CD4-positive, alpha-beta T cell treated with Interleukin-17A for 4 hours (primary cell): ENCODE measurements around the gene PTK6.
"Not testable (repeated sequence)": the region's sequence is repeated elsewhere in the genome, so short reads cannot be mapped to it uniquely, and the experiment has no call there.

Experiments
- DNase-seq: peaks from one replicate; pipeline ENCODE4 v3.0.0-alpha.2; 2020; ENCODE audit warnings: mixed read lengths

Gene PTK6

DNA sequence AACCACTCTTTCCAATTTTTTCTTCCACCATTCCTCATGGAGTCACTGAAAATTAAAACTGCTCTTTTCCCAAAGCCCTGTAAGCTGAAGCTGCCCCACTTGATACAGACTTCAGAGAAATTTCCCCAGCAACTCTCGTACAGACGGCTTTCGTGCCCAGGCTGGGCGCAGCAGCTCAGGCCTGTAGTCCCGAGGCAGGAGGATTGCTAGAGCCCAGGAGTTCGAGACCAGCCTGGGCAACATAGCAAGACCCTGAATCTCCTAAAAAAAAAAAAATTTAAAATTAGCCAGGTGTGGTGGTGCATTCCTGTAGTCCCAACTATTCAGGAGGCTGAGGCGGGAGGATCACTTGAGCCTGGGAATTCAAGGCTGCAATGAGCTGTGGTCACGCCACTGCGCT lies 10.0 kb downstream of the PTK6 start:
- DNase-seq, result no peak

DNA sequence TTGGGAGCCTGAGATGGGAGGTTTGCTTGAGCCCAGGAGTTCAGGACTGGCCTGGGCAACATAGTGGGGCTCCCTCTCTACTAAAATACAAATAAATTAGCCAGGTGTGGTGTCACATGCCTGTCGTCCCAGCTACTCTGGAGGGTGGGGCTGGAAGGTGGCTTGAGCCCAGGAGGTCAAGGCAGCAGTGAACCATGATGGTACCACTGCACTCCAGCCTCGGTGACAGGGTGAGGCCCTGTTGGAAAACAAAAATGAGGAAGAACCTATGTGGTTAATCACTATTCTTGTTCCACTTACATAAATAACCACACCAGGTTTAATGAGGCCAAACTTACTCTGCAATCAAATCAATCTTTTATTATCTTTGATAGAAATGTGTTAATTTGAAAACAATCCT lies 11.2 kb downstream of the PTK6 start:
- no peak for DNase-seq

DNA sequence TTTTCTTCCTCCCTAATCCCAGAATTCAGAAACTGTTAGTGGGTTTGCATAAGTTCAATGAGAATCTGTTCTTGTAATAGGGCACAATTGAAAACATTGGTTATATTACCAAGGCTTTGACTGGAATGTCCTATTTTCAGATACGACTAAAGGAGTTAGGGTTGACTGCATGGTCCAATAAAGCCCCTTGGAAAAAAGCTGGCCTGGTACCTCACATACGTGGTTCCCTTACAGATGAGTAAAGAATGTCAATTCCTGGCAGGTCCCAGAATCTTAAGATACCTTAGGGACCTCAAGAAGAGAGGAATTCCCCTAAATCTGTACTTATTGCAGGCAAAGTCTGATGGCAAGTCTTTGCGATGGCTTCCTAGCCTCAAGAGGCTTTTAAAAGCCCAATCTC lies 12.0 kb downstream of the PTK6 start:
- DNase-seq, result no peak

DNA sequence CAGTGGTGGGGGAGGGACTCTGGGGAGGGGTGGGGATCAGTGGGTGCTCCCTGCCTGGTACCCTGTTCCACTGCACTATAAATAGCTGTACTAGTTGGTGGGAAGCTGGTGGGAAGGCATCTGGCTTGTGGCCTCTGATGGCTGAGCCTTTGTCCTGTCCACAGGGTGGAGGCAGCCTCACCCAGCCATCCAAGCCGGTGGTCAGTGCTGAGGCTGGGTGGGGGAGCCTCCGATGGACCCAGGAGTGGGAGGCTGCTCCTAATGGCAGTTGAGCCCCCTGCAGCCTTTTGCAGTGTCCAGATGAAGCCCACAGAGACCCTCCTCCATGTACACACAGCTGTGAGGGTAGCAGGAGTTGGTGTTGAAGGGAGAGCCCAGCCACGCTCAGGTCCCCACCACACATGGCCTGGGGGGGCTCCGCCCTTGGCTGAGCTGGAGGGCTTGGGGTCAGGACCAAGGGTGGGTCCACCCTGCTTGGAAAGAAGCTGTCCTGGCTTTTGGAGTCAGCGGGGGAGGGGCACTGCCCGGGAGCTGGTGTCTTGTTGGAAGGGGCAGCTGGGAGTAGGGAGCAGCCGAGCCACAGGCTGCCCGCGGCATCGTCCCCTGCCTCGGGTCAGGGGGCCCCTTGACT lies 14.1 kb downstream of the PTK6 start:
- no peak for DNase-seq

DNA sequence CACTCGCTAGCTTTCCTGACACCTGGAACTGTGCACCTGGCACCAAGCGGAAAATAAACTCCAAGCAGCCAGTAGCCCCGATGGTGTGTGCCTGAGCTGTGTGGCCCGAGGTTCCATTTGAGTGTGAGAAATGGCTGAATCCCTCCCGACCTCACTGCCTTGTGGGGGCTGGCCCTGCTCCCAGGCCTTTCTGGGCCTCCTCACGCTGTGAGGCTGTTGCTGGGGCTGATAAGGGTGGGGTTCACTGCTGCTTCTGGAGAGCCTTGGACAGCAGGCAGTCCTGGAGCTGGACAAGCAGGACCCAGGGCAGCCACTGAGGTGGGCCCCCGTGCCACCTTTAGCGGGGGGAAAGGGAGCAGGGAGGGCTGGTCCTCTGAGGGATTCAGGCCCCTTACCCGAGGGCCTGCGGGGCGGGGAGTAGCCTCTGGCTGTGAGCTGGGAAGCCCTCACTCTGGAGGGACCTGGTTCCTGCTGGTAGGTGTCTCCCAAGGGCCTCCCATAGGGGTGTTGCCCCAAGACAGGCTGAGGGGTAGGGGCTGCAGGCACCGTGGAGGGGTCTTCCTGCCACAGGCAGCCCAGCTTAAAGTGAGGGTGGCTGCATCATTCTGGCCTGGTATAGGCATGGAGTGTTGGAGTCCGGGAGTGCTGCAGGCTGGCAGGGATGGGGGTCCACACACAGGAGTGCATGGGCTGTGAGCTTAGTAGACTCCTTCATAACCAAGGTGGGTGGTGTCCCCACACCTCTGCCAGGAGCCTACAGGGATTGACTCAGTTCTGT lies 14.9 kb downstream of the PTK6 start:
- no peak for DNase-seq

DNA sequence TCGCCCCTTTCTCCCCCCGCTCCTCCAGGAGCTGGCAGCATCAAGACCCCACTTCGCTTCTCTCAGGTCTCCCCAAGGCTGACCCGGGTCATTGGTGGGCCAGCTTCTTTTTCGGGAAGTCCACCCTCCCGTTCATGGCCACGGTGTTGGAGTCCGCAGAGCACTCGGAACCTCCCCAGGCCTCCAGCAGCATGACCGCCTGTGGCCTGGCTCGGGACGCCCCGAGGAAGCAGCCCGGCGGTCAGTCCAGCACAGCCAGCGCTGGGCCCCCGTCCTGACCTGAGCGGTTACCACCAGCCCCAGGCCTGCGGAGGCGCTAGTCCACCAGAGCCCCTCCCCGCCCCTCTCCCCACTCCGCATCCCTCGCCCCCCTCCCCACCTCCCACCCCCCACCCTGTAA lies 15.6 kb downstream of the PTK6 start:
- no peak for DNase-seq

DNA sequence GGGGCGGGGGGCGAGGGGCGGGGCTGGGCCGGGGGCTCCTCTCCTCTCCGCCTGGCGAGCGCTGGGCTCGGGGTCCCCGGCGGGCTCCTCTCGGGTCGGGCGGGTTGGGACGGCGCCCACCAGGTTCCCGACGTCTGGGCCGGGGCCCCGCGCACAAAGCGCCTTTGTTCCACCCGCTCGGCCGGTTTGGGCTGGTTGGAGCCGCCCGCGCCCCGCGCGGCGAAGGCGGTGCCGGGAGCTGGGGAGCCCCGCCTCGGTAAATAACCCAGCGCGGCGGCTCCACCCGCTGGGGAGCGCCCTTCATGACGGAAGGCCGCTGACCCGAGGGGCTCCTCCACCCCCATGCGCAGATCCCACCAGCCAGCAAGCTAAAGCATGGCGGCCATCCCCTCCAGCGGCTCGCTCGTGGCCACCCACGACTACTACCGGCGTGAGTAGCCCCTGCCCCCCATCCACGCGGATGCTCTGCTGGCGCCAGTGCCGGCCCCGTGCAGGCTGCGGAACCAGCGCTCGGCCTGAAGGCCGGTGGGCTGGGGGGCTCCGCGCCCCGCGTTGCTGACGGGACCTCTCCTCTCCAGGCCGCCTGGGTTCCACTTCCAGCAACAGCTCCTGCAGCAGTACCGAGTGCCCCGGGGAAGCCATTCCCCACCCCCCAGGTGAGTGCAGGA lies 16.1 kb downstream of the PTK6 start:
- peak; percentile 72 for DNase-seq

DNA sequence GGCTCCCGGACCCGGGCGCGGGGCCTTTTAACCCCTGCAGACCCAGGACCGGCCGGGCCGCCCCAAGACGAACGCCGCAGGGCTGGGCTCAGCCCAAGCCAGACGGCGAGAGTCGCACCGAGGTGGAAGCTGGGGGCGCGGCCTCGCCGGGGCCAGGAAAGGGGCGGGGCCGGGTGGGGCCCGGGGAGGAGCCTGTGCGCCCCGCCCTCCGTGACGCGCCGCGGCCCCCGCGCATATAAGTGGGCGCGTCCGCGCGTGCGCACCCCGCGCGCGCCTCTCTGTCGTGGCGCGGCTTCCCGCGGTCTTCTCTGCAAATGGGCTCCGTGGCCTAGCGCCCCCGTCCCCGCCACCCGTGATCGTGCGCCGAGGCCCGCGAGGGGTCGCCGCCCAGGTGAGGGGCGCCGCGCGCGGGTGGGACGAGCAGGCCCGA lies 16.7 kb downstream of the PTK6 start, which contains the start of gene PPDPF:
TSS of gene PPDPF (plus strand) at position 262 of the 430 bp plus-strand sequence. CDS start 544 bp downstream, outside the sequence.
- peak; percentile 86 for DNase-seq

DNA sequence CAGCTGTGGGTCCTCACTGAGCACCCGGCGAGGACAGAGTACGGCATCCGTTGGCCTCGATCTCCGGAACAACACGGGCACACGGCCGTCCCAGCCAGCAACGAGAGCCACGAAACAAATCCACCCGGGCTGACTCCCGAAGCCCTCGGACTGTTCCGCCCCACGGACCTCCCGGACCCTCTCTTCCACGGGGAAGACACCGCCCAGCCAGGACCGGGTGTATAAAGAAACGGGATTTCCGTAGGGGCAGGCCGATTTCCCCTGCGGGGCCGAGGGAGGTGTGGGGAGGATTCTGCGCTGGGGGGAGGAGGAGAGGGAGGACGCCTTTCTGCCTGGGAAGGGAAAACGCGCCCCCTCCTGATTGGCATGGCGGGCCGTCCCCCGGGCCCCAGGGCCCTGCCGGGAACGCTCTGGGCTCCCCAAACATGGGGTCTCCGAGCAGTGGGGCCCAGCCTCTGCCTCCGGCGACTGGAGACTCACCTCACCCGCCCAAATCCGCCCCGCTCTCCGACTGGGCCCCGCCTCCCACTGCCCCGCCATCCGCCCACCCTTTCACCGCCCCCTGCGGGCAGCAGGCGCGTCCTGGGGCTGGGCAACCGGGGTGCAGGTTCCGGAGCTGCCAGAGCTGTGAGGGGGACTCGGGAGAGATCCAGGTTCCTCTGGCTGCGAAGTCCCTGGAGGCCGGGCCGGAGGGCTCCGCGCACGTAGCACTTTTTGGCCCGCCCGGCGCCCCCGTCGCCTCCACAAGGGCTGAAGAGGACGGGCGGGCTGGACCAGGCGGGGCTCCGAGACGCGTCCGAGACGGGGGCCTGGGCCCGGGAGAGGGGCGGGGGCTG lies 17.3 kb downstream of the PTK6 start:
- peak; percentile 81 for DNase-seq

DNA sequence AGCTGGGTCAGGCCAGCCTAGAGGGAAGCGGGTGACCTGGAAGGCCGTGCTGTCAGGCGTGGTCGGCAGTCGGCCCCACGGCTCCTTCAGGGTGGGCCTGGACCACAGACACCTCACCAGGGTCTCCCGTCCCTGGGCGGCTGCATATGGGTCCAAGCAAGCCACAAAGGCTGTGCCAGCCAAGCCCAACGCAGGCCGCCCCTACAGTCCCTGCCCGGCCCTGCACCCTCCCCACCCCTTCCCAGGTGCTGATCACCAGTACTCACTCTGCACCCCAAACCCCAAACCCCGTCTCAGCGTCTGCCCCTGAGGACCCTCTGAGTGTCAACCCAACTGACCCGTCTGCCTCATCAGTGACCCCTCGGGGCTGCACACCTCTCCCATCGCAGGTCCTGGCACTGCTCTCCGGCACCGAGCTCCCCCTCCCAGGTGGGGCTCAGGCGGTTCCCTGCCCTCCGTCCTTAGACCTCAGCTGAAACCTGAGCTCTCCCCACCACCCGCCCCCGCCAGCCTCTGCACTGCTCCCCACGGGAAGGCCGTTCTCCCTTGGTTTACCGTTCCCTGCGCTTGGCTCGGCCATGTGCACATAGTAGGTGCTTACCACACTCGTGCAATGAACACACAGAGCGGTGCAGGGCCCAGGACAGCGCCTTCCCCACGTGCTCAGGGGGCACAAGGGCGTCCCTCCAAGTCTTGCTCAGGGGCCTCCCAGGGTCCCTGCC lies 18.1 kb downstream of the PTK6 start:
- no peak for DNase-seq

DNA sequence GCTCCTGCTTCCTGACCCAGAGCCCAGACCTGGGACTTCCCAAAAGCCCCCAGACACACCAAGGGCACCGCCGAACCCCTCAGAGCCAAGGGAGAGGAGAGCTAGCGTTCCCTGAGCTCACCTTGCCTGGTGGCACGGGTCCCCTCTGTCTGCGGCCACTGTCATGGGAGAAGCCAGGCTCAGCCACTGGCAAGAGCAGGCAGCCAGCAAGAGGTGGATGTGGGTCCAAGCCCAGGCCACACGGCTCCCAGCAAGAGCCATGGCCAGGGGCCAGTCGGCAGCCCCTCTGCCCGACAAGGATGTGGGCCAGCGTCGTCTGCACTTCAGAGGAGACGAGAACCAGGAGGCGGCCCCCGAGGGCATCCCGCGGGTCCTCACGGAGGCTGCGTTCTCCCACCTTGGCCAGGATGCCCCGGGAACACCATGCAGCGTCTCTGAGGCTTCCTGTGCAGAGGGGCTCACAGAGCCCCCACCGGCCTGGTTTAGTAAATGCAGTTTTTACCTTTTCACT lies 18.8 kb downstream of the PTK6 start:
- no peak for DNase-seq

DNA sequence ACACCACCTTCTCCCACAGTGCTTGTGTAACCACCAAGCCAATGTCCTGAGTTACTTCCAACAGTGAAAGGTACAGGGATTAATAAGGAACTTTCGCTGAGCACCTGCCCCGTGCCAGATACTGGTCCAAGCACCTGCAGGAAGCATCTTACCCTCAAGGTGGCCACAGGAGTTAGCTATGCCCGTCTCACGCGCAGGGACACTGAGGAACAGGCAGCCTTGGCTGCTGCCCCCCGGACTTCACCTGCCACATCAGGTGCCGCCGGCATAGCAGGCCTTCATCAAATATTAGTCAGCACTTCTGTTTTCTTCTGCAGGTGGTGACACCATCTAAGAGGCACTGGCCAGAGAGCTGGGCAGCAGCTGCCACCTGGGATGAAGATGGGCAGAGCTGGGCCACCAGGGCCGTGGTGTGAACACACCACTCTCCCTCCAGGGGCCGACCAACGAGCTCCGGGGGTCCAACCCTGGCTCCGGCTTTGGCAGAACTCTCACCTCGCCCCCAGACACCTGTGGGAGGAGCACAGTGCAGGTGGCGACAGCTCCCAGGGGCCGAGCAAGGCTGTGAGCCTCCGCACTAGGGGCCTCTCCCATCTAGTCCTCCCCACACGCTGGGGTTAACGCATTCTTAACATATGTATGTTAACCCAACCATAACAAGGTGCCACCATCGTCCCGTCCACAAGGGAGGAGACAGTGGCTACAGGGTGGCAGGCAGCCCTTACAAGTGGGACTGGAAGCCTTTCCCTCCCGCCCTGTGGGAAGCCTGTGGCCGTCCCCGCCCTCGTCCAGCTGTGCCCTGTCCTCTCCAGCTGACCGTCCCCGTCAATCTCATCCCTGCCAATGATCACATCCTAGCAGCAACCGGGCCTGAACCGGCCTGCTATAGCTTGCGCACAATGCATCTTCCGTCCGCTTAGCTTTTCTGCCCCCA lies 19.5 kb downstream of the PTK6 start:
- DNase-seq, result no peak

DNA sequence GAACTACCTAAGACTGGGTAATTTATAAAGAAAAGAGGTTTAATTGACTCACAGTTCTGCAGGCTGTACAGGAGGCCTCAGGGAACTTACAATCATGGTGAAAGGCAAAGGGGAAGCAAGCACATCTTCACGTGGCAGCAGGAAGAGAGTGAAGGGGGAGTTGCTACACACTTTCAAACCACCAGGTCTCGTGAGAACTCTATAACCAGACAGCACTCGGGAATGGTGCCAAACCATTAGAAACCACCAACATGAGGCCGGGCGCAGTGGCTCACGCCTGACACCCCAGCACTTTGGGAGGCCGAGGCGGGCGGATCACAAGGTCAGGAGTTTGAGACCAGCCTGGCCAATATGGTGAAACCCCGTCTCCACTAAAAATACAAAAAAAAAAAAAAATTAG lies 22.7 kb downstream of the PTK6 start:
- DNase-seq, result not testable (repeated sequence)

DNA sequence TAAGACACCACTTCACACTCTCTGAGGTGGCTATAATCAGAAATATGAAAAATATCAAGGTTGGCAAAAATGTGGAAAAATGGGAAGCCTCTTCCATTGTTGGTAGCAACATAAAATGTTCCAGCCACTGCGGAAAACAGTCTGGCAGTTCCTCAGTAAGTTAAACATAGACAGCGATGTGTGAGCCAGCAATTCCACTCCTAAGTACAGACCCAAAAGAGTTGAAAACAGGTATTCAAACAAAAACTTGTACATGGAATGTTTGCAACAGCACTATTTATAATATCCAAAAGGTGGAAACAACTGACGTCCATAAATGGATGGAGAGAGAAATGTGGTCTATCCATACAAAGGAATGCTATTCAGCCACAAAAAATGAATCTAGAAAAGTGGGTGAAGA lies 24.0 kb downstream of the PTK6 start:
- DNase-seq, result no peak

DNA sequence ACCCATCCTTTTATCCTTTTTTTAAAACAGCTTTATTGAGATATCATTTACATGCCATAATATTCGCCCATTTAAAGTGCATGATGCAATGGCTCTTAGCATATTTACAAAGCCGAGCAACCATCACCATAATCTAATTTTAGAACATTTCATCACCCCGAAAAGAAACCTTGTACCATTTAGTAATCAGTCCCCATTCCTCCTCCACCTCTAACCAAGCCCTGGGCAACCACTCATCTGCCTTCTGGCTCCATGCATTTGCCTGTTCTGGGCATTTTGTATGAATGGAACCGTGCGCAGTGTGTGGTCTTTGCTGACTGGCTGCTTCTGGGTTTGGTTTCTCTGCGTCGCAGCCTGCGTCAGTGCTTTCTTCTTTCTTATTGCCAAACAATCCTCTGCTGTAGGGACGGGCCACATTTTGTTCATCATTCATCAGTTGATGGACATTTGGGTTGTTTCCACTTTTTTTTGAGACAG lies 28.1 kb downstream of the PTK6 start:
- no peak for DNase-seq

DNA sequence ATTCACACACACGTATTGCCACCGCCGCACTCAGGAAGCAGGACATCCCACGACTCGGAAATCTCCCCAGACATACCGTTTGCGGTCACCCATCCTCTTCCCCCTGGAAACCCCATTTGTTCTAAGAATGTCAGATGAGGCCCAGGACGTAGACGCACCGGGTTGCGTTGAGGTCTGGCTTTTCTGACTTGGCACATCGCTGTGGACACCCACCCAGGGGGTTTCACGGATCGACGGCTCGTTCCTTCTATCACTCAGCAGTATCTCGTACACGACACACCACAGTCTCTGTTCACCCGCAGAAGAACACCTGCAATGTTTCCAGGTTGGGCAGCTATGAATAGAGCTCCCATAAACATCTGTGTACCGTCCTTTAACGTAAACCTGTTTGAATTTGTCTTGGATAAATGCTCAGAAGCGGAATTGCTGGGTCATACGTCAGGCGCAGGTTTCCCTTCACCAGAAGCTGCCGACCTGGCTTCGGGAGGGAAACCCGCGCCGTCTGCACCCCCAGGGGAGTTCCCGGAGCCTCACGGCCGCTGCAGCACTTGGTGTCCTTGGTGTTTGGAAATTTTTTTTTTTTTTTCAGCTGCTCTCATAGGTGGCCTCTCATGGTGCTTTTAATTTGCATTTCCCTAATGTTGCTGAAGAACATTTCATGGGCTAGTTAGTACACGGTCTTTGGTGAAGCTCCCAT lies 29.0 kb downstream of the PTK6 start:
- DNase-seq, result no peak

DNA sequence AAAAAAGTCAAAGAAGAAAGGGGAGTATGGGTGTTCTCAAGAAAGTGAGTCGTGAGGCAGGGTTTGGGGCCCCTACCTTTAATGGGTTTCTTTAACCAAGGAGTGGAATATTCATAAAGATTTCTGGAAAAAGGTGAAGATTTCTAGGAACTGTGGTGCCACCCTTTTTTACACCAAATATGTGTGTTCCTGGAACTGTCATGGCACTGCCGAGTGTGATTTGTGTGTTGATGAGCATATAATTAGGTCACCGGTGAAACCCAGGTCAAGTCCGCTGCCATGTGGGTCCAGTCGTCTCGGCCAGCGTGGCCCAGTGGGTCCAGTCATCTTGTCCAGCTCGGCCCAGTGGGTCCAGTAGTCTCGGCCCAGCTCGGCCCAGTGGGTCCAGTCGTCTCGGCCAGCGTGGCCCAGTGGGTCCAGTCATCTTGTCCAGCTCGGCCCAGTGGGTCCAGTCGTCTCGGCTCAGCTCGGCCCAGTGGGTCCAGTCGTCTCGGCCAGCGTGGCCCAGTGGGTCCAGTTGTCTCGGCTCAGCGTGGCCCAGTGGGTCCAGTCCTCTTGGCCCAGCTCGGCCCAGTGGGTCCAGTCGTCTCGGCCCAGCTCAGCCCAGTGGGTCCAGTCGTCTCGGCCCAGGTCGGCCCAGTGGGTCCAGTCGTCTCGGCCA lies 30.0 kb downstream of the PTK6 start:
- DNase-seq, result no peak

DNA sequence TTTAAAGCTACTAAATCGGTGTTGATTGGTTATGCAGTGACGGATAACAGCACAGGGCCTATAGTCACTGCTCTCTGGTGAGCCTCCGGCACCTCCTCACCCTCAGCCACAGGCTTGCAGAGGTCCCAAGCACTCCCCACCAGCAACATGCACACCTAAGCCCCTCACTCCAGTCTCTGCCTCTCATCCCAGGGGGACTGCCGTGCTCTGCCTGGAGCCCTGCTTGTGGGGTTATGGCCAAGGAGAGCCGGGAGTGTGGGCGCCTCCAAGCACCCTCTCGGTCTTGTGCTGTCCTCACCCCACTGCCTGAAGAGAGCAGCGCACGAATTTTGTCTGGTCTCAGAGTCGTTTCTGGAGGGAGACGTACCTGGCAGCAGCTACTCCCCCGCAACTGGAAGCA lies 31.5 kb downstream of the PTK6 start:
- DNase-seq, result no peak

DNA sequence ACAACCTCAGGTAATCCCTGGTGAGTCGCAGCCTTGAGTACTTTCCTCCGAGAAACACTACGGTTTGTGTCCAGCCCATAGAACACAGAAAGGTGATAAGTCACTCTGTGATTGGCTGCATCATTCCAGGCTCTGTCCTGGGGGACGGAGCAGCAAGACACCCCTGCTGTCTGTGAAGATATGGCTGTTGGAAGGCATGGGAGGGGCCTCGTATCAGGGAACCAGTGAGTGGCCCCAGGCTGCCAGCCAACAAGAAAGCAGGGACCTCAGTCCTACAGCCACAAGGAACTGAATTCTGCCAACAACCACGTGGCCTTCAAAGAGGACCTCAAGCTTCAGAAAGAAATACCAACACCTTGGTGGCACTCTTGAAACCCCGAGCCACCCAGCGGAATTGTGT lies 31.9 kb downstream of the PTK6 start:
- no peak for DNase-seq

DNA sequence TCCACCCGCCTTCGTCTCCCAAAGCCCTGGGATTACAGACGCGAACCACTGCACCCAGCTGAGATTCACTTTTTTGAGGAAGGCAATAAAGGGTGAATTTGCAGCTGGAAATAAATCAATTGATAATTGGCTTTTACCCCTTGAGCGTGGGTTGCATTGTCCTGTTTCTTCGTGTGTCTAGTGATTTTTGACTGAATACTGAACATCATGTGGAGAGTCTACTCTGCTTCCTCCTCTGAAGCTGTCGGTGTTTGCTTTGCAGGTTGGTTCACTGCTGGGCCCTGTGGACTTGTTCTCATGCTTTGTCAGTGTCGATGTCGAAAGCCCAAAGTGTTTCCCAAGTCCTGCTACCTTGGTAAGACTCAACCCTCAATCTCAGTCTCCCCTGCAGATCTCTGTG lies 32.5 kb downstream of the PTK6 start:
- DNase-seq, result no peak
